GM19025 (cell line): ENCODE measurements around the gene ZMIZ1.

Source experiments
- ATAC-seq: cut with Tn5 transposase; IDR thresholded peaks from one replicate; pipeline ENCODE4 v1.9.1; 2021; ENCODE audit warnings: mild to moderate bottlenecking, low read depth, moderate library complexity; ENCODE audit not compliant: unreplicated experiment

ZMIZ1 gene

GRCh38 chr10:79195091-79195923 is 126.5 kb downstream of the ZMIZ1 start:
- ATAC-seq, result no peak

DNA sequence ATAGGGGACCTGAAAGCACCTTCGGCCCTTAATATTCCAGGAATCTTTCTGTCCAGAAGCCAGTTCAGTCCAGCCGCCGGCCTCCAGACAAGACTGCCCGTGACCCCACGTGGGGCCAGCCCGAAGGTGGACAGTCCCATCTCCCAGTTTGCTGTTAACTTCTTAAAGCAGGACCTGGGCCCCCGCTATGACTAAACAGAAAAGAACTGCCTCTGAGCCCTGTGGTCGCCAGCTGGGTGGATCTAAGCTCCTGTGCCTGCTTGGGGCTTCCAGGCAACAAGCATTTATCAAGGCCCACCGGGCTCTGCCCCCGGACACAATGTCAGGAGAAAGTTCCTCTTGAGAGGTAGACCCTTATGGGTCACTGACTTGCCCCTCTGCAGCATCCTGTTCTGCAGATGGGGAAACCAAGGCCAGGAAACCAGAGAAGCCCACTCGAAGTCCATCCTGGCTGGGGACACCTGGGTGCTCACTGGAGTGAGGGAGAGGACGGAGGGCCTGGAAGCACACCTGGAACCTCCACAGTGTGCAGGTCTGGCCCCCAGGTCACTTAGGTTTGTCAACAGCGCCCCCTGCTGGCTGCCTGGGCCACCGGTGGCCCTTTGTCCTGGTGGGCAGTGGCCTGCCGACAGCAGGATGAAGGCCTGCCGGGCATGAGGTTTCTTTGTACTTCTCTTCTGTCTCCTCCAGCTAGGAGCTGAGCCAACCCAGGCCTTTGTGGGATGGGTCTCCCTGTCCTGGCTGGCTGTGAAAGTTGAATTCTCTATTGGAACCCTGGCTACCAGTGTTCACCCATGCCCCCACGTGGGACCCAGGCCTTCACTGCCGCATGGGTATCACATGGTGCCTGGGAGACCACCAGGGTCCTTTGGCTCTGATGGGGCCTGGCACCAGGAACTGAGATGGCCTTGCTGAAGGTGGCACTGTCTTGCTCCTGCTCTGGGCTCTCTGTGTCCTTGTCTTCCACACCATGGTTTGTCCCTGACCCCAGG is 128.0 kb downstream of the ZMIZ1 start:
- no peak for ATAC-seq

GRCh38 chr10:79197558-79197957 is 128.8 kb downstream of the ZMIZ1 start:
- ATAC-seq, result no peak

DNA sequence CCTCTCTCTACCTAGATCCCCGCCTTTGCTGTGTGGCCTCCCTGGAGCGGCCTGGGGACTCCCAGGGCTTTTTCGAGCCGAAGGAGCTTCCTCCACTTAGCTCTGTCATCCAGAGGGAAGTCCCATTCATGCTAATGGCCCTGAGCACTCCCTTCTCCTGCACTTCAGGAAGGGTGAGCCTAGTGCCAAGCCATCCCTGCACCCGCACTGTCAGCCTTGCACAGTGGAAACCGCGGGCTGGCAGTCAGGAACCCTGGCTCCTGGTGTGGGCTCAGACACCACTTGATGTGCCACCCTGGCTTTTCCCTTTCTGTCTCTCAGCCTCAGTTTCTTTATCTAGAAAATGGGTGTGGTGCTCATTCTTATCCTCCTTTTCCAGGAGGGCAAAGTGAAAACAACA is 131.6 kb downstream of the ZMIZ1 start:
- no peak for ATAC-seq

DNA sequence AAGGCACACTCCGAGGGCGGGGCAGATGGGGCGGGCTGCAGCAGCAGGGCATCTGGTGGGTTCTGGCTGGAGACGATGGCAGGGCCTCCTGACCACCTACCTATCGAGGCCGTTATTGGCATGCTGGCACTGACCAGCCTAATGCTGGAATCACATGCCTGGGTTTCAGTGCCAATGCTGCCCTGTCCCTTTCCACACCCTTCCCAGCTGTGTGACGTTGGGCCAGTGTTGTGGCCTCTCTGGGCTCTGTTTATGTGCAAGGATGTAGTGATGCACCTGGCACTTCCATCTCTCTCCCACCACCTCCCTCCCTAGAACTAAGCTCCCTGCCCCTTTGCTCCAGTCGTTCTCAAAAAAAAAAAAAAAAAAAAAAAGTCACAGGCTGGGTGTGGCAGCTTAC is 132.9 kb downstream of the ZMIZ1 start:
- ATAC-seq, result no peak

GRCh38 chr10:79202188-79203013 is 133.6 kb downstream of the ZMIZ1 start:
- no peak for ATAC-seq

DNA sequence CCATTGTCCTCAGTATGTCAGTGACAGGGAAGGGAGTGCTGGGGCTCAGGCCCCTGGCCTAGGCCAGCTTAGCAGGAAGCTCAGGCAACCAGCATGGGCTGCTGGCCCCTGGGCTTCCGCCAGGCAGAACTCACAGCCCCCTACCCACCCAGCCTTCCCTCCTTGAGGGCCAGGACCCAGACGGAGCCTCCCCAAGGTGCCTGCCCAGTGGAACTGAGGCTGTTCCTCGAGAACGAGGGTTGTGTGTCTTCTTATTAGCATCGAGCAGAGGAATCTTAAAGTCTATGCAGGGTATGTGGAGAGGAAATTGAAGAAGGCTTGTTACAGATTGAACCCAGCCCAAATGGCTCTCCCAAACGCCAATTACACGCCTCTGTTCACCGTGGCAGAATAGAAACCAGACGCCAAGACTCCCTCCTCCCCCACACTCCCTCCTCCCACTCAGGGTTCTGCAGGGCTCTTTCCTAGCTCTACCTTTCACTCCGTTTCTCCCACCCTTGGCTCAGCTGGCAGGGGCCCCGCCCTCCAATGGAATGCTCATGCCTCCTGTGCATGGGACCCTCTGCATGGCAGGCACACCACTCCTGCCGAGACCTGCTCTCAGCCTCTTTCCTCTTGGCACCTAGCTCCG is 134.4 kb downstream of the ZMIZ1 start:
- ATAC-seq, result no peak

DNA sequence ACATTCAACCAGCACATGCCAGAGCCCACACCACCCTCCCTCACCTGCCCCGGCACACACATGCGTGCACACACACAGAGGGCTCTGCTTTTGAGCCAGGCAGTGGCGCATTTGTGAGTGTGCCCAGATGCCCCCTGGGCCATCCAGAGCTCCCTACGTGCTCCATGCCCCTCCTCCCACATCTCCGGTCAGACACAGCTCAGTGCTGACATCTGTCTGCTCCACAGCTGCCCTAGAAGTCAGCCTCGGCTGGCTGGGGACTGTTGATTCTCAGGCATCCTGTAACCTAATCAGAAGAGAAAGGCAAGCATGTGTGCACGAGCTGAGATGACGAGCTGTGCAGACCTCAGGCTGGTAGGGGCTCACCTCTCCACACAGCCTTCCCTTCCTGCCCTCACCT is 135.1 kb downstream of the ZMIZ1 start:
- ATAC-seq, result no peak

DNA sequence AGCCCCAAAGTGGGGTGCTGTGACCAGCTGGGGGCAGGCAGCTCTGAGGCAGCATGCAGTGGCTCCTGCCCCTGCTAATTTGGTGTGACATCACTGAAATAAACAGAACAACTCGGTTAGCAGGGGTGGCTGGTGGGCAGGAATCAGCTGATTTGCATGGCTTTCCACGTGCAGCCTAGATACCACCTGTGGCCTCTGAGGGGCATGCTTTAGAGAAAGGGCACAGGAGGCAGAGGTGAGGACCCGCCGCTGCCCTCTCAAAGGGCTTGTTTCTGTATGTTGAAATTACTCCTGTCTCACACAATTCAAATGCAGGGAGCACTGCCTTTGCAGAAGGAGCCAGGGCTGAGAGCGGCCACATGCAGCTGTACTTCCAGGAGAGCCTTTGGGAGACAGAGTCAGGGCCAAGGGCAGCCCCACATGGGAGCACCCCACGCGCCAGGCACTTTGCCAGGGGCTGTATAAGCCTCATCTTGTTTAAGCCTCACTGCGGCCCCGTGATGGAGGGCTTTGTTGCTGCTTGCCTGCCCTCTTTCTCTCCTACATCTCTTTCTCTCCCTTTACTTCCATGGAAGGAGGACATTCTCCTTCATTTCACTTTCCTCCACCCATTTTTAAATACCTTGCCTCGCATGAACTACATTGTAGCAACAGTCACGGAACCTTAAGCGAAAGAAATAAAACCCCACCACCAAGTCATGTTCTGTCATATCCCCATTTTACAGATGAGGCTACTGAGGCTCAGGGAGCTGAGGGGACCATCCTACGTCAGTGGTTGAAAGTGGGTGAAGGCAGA is 137.7 kb downstream of the ZMIZ1 start:
- ATAC-seq, result no peak

DNA sequence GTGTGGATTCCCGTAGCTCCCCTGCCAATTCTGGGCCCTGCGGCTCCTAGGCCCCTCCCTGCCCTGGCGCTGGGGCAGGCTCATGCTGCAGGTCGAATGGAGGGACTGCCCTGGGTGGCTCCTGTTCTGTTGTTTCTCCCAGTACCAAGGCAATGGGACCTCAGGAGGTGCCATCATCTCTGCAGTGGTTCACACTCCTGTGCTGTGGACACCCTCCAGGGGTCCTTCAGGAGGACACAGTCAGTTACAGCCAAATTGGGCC is 138.3 kb downstream of the ZMIZ1 start:
- ATAC-seq, result no peak

DNA sequence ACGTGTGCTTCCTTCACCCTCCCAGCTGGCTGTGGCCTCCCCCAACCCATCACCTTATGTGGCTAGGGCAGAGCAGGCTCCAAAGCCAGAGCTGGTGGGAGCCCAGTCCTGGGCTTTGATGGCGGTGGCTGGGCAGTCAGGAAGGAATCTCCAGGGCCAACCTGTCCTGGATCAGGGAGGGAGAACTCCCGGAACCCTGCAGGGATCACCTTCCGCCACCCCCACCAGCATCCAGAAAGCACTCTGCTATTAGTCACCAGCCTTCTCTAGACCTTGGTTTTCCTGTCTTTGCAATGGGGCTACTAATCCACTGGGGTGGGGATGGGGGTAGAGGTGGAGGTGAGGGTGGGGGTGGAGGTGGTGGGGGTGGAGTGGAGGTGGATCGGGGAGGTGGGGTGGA is 139.0 kb downstream of the ZMIZ1 start:
- no peak for ATAC-seq

DNA sequence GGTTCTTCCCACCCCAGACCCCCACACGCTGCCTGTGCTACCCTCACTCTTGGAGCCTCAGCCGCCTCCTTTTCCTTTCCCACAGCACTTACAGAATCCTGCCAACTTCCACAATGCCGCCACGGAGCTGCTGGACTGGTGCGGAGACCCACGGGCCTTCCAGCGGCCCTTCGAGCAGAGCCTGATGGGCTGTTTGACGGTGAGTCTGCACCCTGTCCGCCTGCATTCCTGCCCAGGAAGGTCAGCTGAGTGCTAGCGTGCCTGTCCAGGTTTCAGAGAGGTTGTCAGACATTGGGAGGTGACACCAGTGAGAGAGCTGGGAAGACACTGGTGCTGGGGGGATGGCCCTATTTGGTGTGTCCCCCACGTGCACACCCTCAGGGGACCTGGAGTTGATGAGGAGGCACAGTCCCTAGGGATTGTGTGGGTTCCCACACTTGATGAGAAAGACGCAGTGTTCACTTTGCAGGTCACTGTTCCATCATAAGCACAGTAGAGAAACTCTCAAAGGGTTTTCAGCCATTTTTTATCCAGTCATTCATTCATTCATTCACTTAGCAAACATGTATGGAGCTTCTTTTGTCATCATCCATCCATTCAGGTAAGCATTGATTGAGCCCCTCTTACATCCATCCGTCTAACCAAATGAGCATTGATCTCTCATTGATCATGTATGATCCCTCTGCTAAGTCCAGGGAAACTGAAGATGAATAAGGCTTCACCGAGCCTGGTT is 139.7 kb downstream of the ZMIZ1 start:
- no peak for ATAC-seq

DNA sequence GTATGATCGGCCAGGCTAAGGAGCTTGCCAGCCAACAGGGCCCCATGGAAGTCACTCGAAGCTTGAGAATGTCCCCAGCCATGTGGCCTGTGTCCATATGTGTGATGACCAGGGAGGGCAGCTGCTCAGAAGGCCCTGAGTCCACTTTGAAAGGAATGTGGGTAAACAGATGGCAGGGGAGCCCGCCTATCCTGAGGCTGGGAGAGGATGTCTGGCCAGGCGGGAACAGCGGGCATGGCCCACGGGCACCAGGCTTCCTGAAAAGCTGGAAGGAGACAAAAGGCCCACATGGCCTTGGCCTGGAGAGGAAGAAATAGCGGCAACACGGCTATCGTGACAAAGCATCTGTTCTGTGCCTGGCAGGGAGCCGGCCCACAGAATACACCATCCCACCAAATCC is 140.6 kb downstream of the ZMIZ1 start:
- ATAC-seq, result no peak

DNA sequence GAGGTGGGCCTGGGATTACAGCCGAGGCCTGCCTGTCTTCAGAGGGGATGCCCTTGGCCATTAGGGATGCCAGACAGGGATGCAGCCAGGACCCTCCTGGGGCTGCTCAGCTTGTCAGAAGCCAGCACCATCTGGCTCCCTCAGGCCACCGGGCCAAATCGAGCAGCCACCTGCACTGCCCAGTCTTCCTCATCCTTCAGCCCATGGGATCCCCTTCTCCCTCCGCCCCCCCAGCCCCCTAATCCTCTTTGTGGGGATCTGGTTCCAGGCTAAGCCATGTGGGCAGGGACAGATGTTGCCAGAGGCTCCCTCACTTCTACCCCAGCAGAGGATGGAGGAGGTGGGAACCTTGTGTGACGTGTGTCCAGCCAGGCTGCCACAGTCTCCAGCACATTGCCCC is 141.1 kb downstream of the ZMIZ1 start:
- no peak for ATAC-seq

- no peak for ATAC-seq
These were observed 141.9 kb downstream of the ZMIZ1 start for GRCh38 chr10:79210672-79211071.

DNA sequence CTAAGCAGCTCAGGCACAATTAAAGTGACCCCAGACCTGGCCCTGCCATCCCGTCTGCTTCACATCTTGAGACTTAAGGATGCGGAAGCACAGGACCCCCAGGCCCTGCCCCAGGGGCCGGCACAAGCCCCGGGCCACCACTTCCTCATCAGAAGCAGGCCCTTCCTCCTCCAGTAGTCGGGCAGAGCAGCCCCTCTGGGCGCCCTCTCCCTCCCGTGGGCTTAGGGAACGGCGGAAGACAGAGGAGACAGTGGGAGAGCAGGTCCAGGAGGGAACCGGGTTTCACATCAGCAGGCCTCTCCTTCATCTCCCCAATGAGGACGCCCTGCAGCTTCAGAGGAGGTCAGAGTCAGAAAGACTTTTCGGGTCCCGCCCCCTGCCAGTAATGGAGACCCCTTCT is 142.8 kb downstream of the ZMIZ1 start:
- no peak for ATAC-seq

DNA sequence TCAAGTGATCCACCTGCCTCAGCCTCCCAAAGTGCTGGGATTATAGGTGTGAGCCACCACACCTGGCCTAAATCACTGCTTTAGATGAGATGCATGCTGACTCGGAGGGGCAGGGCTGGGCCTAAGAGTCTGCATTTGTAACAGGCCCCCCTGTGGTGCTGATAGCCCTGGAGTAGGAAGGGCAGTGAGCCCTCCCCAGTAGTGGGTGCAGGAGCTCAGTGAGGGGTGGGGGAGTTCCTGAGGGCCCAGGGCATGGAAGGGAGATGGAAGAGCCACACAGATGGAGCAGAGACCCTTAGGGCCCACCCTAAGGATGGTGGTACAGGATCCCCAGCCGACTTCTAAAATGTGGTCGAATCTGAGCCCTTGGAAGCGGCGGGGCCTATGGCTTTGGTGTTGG is 146.8 kb downstream of the ZMIZ1 start:
- ATAC-seq, result no peak

GRCh38 chr10:79219322-79219957 is 150.7 kb downstream of the ZMIZ1 start:
- no peak for ATAC-seq

GRCh38 chr10:79220307-79220706 is 151.5 kb downstream of the ZMIZ1 start:
- no peak for ATAC-seq
